ENCODE data around the gene SLC9A6.
"Not testable (repeated sequence)": the region's sequence is repeated elsewhere in the genome, so short reads cannot be mapped to it uniquely, and the experiment has no call there.

The SLC9A6 gene

GRCh38 chrX:136086521-136086920 is 101.3 kb downstream of the SLC9A6 start:
- H3K27me3 Mint-ChIP-seq = peaks cover 3% of the 10 kb centered on the region
- ATAC-seq (replicated peaks; ENCODE audit: extremely low read depth, poor library complexity, severe bottlenecking) = no peak
- DNase-seq (ENCODE audit: low spot score in 2 of 2) = no peak
- no peak overlapping the region for H3K4me3 Mint-ChIP-seq
- H3K4me1 Mint-ChIP-seq = no peaks in the 10 kb centered on the region
- H3K27ac Mint-ChIP-seq (ENCODE audit: low read depth) = no peak overlapping the region
- H3K9me3 Mint-ChIP-seq = no peaks in the 10 kb centered on the region
- no peaks in the 10 kb centered on the region for H3K36me3 Mint-ChIP-seq (ENCODE audit: insufficient read depth)

- H3K4me3 Mint-ChIP-seq; ATAC-seq (replicated peaks; ENCODE audit: extremely low read depth, poor library complexity, severe bottlenecking): not testable (repeated sequence)
These were observed 106.7 kb downstream of the SLC9A6 start for GRCh38 chrX:136091898-136092297.

GRCh38 chrX:136094962-136095361 is 109.7 kb downstream of the SLC9A6 start:
- no peaks in the 10 kb centered on the region for H3K27me3 Mint-ChIP-seq
- no peaks in the 10 kb centered on the region for H3K9me3 Mint-ChIP-seq
- DNase-seq (ENCODE audit: low spot score in 2 of 2) (no peak), ATAC-seq (replicated peaks; ENCODE audit: extremely low read depth, poor library complexity, severe bottlenecking) (no peak)
- no peak overlapping the region for H3K27ac Mint-ChIP-seq (ENCODE audit: low read depth)
- no peaks in the 10 kb centered on the region for H3K36me3 Mint-ChIP-seq (ENCODE audit: insufficient read depth)
- no peaks in the 10 kb centered on the region for H3K4me1 Mint-ChIP-seq
- no peak overlapping the region for H3K4me3 Mint-ChIP-seq

More at GRCh38 chrX:136091898-136092297, 106.7 kb downstream of the SLC9A6 start:
- DNase-seq (ENCODE audit: low spot score in 2 of 2); H3K4me1 Mint-ChIP-seq; H3K9me3 Mint-ChIP-seq; H3K36me3 Mint-ChIP-seq (ENCODE audit: insufficient read depth); H3K27ac Mint-ChIP-seq (ENCODE audit: low read depth); H3K27me3 Mint-ChIP-seq: not testable (repeated sequence)
